GM18858 (cell line): ENCODE data around the gene TTC38.

ENCODE experiments used
- ATAC-seq: cut with Tn5 transposase; IDR thresholded peaks from one replicate; pipeline ENCODE4 v1.9.1; 2021; ENCODE audit not compliant: unreplicated experiment

Gene TTC38

DNA sequence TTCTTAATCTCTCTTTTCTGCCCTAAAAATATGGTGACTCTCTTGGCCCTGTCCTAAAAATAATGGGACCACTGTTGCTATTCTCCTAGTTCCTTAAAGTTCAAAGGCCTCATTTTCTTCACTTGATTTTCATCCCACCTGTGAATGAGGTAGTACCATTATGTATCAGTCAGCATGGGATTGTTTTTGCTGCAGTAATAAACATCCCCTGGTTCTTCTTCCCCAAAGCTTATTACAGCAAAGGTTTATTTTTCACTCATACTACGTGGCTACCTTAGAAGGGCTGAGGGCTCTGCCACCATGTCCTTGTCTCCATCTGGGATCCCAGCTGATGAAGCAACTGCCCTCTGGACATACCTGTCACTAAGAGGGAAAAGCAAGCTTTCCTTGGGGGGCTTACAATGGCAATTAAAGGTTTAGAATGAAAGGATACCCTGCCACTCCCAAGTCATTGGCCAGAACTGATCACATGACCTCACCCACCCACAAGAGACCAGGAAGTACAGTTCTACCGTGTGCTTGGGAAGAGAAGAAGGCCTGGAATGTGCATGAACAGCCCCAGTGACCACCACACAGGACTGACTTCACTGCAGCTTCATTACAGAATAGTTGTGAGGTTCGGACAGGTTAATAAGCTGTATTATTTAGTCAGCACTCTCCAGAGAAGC lies 7.8 kb downstream of the TTC38 start:
- ATAC-seq = no peak

DNA sequence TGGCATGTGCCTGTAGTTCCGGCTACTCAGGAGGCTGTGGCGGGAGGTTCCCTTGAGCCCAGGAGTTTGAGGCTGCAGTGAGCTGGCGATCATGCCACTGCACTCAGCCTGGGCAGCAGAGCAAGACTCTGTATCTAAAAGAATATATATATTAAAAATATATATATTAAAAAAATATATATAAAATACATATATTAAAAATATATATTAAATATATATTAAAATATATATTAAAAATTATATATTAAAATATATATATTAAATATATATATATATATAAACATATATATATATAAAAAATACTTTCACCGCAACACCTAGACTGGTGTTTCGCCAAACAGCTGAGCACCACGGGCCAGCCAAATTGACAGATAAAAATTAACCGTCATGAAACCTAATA lies 8.8 kb downstream of the TTC38 start:
- no peak for ATAC-seq

DNA sequence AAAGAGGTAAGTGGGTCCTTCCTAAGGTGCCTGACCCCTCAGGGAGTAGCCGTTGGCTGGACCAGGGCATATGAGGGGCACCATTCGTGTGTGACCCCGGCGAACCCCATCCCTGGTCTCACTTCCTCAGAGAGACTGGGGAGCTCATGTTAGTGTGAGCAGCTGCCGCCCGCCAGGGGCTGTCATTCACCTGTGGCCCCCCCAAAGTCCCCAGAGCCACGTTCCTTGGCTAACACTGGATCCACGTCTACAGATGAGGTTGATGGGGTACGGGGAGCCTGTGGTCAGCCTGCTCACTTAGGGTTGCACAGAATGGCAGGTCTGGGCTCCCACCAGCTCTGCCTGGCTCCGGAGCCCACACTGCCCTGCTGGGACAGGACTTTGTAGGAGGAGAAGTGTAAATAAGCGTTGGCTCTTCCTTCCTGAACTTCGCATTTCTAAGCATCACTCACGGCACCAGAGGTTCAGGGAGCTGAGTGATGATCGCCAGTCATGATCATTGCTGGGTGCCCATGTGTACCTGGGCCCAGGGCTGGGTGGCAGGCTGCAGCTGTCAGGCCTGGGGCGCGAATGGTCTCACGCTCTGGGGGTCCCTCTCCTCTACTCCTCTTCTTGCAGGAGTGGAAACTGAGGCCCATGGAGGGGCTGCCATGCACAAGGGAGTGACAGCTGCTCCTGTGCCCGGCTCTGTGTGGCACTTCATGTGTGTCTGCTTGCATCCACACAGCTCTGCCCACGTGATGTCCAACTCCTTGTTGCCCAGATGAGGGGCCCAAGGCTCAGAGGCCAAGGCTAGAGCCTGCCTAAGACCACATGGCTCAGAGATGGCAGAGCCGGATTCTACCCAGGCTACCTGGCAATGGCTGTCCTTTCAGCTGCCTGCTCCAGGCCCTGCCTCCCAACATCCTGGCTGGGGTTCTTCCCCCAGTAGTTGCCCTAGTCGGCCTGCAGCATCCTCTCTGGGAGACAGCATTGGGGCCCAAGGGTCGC lies 11.1 kb downstream of the TTC38 start:
- no peak for ATAC-seq

DNA sequence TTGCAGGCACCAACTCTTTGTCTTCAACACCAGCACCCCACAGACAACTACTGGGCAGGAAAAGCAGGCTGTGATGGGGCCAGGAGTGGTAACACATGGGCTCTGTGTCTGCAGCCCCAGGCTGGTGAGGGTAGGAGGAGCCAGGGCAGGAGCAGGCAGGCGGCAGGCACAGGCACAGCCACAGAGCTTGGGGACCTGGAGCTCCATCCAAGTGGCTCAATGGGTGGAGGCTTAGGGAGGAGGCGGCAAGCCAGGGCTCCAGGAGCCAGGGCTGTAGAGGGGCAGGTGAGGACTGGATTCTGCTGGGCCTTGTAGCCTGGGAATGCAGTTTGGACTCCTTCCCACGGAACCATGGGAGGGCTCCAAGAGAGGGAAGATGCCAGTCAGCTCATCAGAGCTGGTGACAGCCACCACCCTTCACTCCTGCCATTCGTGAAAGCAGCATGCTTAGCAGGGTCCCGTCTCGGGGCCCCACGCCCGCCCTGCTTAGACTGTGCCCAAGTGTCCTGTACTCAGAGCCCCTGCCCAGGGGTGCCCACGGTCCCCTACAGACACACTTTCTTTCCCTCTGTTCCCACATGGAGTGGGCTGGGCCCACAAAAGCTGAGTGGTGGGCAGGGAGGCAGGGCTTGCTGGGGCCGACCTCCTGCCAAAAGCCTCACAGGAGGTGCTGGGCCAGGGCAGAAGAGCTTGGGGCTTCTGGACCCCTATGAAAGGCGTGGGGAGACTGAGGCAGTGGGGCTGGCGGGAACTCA lies 12.4 kb downstream of the TTC38 start:
- ATAC-seq = no peak

DNA sequence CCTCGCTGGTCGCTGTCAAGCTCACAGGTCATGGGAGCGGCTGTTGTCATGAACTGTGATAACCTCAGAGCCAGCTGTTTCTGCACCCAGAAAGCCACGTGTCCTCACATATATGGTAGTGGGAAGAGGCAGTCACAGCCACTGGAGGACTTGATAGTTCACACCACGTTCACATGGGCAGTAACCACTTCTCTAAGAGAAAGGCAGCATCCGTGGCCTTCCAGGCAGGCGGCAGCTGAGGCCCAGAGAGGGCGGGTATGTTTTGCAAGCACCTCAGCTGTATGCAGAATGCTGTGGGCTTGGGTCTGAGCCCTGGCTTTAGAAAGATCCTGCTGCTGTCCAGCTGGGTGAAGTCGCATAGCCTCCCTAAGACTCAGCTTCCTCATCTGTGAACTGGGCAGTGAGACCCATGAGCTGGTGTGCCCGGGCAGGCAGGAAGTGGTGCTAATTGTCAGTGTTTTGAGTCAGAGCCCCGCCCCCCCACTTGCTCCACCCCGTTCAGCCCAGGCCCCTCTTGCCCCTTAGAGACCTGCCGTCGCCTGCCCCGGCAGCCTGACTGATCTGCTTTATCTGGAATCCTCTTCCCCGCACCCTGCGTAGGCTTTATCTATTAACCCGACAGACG lies 13.3 kb downstream of the TTC38 start:
- ATAC-seq = no peak

DNA sequence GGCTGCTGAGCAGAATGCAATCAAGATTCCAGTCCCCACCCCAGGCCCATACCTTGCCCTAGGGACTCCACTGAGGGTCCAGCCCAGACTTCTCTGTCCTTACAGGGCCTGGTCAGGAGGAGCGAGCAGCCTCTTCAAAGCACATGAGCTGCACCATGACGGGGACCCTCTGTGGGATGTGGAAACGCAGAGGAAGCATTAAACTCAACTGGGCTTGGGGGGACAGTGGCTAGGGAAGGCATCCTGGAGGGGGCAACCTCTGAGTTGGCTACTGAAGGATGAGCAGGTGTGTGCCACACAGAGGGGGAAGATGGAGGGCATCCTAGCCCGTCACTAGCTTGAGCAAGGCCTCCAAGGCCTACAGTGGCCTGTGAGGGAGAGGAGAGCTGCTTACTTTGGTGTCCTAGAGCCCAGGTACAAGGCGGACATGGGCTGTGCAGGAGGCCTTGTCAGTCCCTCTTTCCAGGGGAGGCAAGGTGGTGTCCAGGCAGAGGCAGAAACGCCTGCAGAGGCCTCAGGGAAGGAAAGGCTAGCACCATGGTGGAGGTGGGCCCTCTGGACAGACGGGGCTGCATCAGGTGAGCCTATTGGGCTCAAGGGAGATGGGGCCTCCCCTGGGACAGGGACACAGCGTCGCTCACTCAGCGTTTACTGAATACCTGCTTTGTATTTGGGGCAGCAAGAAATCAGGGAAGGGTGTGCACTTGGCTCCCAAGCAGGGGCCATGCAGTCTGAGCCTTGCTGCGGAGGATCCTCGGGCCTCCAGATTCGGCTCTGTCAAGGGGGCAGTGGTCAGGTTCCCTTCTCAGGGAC lies 14.3 kb downstream of the TTC38 start:
- no peak for ATAC-seq

DNA sequence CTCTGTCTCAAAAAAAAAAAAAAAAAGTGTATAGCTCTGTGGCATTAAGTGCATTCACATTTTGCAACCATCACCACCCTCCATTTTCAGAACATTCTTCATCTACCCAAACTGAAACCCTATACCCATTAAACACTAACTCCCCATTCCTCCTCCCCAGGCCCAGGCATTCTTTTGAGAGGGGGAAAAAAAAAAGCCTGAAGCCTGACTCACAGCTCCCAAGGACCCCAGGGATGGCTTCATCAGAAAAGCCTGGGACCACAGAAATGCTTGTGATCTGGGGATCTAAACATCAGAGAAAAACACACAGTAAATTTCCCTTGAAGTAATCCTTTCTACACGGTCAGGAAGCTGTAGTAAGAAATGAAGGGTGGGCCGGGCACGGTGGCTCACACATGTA lies 18.2 kb downstream of the TTC38 start:
- ATAC-seq = no peak

DNA sequence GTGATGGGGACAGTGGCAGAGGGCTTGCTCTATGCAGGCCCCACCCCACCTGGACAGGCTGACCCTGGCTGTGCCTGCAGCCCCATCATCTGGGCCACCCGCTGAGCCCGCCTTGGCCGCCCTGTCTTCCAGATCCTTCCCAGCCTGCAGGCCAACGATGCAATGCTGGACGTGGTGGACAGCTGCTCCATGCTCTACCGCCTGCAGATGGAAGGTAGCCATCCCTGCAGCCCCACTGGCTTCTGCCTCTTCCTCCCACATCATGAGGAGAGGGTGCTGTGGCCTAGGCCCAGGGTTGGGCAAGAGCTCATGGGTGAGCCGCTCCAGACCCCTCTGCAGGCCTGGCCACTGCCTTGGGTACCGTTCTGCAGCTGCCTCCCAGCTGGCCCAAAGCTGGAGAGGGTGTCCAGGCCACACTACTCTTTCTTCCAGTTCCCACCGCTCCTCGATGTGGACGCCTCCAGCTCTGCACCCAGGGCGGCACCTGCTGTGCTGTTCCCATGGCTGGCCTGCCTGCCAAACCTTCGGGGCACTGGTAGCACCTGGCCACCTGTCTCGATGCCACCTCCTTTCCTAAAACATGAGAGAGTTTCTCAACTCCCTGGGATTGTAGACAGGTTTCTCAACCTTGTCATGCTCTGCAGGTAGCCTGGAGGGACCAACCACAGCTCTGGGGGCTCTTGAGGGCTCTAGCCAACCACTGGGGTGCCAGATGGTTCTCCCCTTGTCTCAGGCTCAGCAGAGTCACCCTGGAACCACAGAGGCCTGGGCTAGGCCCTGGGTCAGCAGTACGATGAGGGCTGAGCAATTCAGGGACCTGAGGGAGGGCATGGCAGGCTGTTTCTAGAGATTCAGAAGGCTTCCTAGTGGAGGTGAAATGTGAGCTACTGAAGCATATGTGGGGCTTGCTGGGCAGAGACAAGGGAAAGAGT lies 19.4 kb downstream of the TTC38 start:
- ATAC-seq = no peak

DNA sequence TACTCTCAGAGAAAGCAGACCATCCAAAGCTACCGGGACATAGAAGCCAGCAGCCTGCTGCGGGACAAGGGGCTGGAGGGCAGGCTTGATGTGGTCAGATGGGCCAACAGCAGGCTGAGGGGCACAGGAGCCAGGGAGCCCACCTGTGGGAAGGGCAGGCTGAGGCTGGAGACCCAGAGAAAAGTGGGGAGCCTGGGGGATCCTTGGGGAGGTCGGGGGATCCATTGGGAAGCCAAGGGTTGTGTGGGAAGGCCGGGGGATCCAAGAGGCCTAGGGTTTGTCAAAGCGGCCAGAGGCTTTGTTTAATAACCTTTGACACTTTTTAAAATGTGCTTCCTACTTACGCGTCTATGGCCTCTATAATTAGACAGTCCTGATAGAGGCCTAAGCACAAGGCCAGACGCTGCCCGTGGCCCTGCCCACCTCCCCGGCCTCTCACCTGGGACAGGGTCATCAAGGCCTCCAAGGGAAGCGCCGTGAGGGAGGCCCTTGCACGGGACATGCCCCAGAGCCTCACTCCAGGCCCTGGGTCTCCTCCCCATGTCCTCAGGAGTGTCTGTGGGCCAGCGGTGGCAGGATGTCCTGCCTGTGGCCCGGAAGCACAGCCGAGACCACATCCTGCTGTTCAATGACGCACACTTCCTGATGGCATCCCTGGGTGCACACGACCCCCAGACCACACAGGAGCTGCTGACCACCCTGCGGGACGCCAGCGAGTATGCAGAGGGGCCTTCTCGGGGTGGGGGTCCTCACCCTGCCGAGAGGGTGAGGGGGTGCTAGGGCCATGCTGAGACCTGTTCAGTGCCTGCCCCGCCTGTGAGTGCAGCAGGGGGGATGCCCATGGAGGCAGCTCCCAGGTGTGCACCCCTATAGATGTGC lies 20.3 kb downstream of the TTC38 start:
- no peak for ATAC-seq

DNA sequence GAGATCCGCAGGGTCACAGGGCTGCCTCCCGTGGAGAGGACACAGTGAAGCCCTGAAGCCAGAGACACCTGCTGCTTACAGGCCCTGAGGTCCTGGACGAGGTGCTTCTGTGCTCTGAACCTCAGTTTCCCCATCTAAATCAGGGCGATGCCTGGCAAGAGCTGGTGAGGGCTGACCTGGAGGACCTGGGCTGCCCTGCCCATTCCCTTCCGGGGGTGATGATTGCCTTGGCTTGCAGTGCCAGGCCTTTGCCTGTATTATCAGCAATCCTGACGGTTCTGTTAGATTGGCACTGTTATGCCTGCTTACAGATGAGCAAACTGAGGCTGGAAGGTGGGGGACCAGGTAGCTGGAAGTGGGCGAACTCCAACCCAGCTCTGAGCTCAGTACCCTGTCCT lies 21.0 kb downstream of the TTC38 start:
- no peak for ATAC-seq

DNA sequence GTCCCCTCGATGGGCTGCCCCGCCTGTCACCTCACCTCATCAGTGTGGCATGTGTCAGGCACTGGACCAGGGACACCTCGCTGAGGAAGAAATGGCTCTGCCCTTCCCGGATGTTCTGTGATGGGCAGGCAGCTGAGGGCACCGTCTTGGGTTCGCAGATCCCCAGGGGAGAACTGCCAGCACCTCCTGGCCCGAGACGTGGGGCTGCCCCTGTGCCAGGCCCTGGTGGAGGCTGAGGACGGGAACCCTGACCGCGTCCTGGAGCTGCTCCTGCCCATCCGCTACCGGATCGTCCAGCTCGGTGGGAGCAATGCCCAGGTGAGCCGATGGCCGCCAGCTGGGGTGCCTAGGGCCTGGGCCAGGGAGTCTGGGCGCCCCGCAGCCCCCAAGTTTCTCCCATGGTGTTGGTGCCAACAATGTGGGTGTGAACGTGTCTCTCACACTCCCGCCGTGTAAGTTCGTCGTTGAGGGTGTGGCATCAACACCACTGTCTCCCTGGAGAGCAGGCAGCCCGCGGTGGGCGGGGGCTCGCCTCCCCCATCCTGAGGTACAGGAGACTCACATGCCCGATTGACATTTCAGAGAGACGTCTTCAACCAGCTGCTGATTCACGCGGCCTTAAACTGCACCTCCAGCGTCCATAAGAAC lies 21.6 kb downstream of the TTC38 start:
- ATAC-seq = no peak

DNA sequence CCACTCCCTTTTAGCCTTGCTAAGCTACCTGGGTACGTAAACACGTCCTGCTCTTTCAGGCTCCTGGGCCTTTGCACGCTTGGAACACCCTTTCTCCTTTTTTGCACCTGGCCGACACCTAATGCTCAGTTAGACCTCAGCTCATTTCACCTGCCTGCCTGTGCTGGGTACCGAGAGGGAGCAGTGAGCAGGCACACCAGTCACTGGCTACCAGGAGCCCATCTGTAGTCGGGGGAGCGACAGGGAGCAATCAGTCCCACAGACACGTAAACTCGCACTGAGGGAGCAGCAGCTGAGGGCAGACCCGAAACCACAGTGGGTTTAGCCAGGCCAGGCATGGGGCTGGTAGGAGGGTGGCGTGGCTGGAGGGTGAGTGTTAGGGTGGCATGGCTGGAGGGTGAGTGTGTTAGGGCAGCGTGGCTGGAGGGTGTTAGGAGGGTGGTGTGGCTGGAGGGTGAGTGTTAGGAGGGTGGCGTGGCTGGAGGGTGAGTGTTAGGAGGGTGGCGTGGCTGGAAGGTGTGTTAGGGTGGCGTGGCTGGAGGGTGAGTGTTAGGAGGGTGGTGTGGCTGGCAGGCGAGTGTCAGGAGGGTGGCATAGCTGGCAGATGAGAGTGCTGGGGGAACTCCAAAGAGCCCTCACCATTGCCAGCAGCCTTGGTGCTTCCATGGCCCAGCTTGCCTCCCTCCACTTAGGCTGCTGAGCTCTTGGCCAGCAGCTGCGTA lies 22.5 kb downstream of the TTC38 start:
- ATAC-seq = no peak

DNA sequence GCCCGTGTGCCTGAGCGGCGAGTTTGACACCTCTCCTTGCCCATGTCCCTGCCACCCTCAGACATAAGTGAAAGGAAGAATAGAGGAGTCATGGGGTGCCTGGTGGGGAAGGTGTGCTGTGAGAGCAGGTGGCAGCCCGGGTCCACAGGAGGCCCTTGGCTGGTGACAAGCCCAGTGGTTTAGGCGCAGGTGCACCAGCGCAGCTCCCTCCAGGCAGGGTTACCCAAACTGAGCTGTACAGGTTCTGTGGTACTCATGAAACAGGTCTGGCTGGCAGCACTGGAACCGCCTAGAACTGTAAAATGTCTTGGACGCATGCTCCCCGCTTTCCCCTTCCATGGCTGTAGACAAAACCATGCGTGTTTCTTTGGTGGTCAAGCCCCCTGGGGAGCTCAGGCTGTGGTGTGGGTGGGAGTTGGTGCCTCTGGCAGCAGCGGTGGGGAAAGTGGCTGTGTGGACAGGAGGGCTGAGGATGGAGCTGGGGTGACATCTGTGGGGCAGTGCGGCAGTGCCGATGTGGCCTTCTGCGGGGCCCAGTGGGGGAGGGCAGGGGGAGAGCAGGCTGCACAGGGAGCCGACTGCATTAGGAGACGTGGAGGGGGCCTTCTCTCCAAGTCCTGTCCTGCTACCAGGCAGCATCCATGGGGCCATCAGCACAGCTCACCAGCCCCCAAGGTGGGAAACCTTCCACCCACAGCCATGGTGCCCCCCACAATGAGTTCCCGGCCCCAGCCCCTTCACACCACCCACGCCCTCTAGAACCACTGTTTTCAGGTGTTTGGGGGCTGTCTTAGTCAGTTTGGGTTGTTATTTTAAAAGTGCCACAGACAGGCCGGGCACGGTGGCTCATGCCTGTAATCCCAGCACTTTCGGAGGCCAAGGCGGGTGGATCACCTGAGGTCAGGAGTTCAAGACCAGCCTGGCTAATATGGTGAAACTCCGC lies 23.3 kb downstream of the TTC38 start:
- ATAC-seq = no peak

DNA sequence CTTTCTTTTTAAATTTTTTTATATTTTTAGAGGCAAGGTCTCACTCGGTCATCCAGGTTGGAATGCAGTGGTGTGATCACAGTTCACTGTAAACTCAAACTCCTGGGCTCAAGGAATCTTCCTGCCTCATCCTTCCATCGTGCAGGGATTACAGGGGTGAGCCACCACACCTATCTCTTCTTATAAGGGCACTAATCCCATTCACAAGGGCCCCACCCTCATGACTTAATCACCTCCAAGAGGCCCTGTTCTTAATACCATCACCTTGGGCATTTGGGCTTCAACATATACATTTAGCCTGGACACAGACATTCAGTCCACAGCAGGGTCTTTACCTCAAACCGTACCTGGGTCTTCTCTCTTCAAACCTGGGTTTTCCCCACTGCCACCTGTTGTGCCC lies 24.4 kb downstream of the TTC38 start:
- no peak for ATAC-seq

DNA sequence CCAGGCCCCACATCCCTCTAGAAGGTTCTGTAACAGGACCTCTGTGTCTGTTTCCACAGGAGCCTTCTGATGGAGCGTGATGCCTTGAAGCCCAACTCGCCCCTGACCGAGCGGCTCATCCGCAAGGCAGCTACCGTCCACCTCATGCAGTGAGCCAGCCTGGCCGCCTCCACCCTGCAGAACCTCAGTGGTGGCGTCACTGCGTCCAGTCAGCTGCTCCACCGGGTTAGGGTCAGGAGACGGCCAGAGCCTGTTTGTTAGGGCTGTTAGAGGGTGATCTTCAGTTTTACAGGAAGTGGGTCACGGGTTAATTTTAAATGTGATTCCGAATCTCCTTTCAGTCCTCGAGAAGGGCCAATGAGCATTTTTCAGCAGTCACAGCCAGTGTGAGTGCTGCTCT lies 24.9 kb downstream of the TTC38 start:
- ATAC-seq = no peak
